ENCODE results near the gene MRPS2.

DNA sequence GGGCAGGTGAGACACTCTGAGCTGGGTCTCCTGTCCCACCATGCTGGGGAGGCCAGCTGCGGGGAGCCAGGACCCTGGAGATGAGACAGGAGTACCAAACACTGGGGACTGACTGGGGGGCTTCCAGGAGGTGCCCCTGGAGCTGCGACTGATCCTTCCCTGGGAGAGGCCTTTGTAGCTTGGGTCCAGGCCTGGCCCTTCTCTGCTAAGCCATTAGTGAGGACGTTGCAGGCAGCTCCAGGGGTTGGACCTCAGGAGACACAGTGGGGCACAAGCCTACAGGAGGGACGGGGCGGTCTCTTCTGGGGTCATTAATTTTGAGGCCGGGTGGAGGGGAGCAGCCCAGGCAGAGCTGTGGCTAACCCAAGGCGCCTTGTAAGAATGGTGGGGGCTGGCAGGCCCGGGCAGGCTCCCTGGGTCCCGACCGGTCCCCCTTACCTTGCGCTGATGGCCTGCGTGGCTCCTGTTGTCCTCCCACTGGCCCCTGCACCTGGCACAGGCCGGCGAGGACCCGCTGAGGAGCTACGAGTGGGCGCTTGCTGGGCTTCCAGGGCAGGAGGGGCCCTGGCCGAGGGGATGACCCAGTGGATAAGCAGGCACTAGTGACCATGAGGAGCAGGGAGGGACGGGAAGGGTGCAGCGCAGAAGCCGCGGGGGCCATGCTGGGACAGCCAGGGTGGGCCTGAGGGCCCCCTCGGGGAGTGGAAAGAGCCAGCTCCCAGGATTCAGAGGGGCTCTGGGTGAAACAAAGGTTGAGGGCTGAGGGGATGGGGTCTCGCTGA lies 5.1 kb downstream of the MRPS2 start:
- no peak for TF ChIP-seq EZH2 (IDR thresholded peaks at IDR 0.05; ENCODE audit: borderline replicate concordance, low read length)
- TF ChIP-seq, protein P1, sequence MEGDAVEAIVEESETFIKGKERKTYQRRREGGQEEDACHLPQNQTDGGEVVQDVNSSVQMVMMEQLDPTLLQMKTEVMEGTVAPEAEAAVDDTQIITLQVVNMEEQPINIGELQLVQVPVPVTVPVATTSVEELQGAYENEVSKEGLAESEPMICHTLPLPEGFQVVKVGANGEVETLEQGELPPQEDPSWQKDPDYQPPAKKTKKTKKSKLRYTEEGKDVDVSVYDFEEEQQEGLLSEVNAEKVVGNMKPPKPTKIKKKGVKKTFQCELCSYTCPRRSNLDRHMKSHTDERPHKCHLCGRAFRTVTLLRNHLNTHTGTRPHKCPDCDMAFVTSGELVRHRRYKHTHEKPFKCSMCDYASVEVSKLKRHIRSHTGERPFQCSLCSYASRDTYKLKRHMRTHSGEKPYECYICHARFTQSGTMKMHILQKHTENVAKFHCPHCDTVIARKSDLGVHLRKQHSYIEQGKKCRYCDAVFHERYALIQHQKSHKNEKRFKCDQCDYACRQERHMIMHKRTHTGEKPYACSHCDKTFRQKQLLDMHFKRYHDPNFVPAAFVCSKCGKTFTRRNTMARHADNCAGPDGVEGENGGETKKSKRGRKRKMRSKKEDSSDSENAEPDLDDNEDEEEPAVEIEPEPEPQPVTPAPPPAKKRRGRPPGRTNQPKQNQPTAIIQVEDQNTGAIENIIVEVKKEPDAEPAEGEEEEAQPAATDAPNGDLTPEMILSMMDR (IDR thresholded peaks at IDR 0.05; ENCODE audit: low read length) = no peak
